SU-DHL-6 (cell line): ENCODE data around the gene OBSCN.

ENCODE experiments used
- H2AFZ ChIP-seq: fragments of 200-600 bp; sonication (generic); 2 replicates; pipeline ENCODE4 v1.6.1; 2014; ENCODE audit warnings: low read depth, mild to moderate bottlenecking, moderate library complexity, mixed read lengths, antibody characterized with exemption, low read length; ENCODE audit not compliant: severe bottlenecking
- H3F3A ChIP-seq: fragments of 200-600 bp; shearing (Covaris generic); 2 replicates; pipeline ENCODE4 v1.6.0; 2016; ENCODE audit warnings: antibody characterized with exemption, mild to moderate bottlenecking; ENCODE audit not compliant: insufficient read depth
- H3K27ac ChIP-seq: fragments of 200-600 bp; sonication (generic); 2 replicates; pipeline ENCODE4 v1.5.1; 2016; ENCODE audit warnings: low read depth, mild to moderate bottlenecking, low read length, moderate library complexity, mixed read lengths
- H3K27me3 ChIP-seq: fragments of 200-600 bp; sonication (generic), shearing (Covaris generic); 2 replicates; pipeline ENCODE4 v1.6.0; 2014; ENCODE audit warnings: mild to moderate bottlenecking, low read length
- H3K36me3 ChIP-seq: fragments of 200-600 bp; sonication (generic); 2 replicates; pipeline ENCODE4 v1.6.1; 2014; ENCODE audit warnings: mild to moderate bottlenecking, low read length, mixed read lengths
- H3K4me2 ChIP-seq: fragments of 300-600, 200-600 bp; shearing (Covaris generic), sonication (generic); 2 replicates; pipeline ENCODE4 v1.6.0; 2014; ENCODE audit warnings: low read length, low read depth, mild to moderate bottlenecking; ENCODE audit not compliant: poor library complexity, severe bottlenecking
- H3K4me3 ChIP-seq: fragments of 200-600 bp; sonication (generic); 2 replicates; pipeline ENCODE4 v1.5.1; 2014; ENCODE audit warnings: antibody characterized with exemption, low read length, mild to moderate bottlenecking, mixed read lengths; ENCODE audit not compliant: insufficient read depth, poor library complexity, severe bottlenecking
- H3K79me2 ChIP-seq: fragments of 200-600 bp; sonication (generic); 2 replicates; pipeline ENCODE4 v1.6.1; 2014; ENCODE audit warnings: mild to moderate bottlenecking, low read length, moderate library complexity; ENCODE audit not compliant: insufficient read depth
- H3K9ac ChIP-seq: fragments of 200-600 bp; sonication (generic); 2 replicates; pipeline ENCODE4 v1.7.0; 2014; ENCODE audit warnings: mild to moderate bottlenecking, low read length
- H3K9me2 ChIP-seq: fragments of 200-600 bp; sonication (generic); replicated peaks from 2 replicates; pipeline ENCODE4 v1.6.1; 2014; ENCODE audit warnings: low read length; ENCODE audit not compliant: insufficient read depth
- H3K9me3 ChIP-seq: fragments of 200-600 bp; sonication (generic); 2 replicates; pipeline ENCODE4 v1.6.1; 2014; ENCODE audit warnings: low read length, mixed read lengths; ENCODE audit not compliant: insufficient read depth
- H4K20me1 ChIP-seq: fragments of 200-600 bp; sonication (generic); 2 replicates; pipeline ENCODE4 v1.6.1; 2014; ENCODE audit warnings: low read depth, mild to moderate bottlenecking, antibody characterized with exemption, low read length, moderate library complexity, mixed read lengths
- EZH2phosphoT487 ChIP-seq: fragments of 200-600 bp; sonication (generic), shearing (Covaris generic); conservative IDR thresholded peaks from 2 replicates; pipeline ENCODE4 v1.6.1; 2018; ENCODE audit warnings: mild to moderate bottlenecking, antibody characterized with exemption, low read length, moderate library complexity, mixed read lengths
- TF ChIP-seq, protein P1 (sequence below): fragments of 200-600 bp; sonication (generic); IDR thresholded peaks from one replicate; pipeline ENCODE4 v1.5.1; 2017; ENCODE audit warnings: antibody characterized with exemption, mild to moderate bottlenecking, low read length, moderate library complexity; ENCODE audit not compliant: insufficient read depth, poor library complexity, severe bottlenecking

Gene OBSCN

DNA sequence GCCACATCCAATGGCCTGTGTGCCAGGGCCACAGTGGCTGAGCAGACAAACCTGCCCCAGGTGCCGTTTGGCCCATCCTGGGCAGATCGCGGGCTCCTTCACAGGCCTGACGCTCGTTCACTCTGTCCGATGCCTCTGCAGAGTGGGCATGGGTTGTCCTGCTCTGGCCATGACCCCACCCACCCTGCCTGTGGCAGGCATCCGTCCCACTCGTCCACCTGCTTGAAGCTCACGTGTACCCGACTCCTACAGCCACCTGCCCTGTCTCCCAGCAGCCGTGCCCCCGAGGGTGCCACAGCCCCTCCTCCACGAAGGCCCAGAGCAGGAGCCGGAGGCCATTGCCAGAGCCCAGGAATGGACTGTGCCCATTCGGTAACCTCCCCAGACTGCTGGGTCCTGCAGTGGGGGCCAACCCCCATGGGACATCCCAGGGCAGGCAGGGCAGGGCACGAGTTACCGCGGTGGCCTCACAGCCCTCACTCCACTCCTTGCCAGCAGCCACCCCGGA lies 156.9 kb downstream of the OBSCN start:
- no peaks in the 10 kb centered on the region for H3F3A ChIP-seq
- H3K4me2 ChIP-seq, result no peak overlapping the region
- H3K9me2 ChIP-seq, result no peaks in the 10 kb centered on the region
- H3K4me3 ChIP-seq, result no peak overlapping the region
- TF ChIP-seq, protein P1, sequence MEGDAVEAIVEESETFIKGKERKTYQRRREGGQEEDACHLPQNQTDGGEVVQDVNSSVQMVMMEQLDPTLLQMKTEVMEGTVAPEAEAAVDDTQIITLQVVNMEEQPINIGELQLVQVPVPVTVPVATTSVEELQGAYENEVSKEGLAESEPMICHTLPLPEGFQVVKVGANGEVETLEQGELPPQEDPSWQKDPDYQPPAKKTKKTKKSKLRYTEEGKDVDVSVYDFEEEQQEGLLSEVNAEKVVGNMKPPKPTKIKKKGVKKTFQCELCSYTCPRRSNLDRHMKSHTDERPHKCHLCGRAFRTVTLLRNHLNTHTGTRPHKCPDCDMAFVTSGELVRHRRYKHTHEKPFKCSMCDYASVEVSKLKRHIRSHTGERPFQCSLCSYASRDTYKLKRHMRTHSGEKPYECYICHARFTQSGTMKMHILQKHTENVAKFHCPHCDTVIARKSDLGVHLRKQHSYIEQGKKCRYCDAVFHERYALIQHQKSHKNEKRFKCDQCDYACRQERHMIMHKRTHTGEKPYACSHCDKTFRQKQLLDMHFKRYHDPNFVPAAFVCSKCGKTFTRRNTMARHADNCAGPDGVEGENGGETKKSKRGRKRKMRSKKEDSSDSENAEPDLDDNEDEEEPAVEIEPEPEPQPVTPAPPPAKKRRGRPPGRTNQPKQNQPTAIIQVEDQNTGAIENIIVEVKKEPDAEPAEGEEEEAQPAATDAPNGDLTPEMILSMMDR, result no peak
- TF ChIP-seq EZH2phosphoT487, result no peak
- no peaks in the 10 kb centered on the region for H3K36me3 ChIP-seq
- no peaks in the 10 kb centered on the region for H3K9me3 ChIP-seq
- no peaks in the 10 kb centered on the region for H4K20me1 ChIP-seq
- H2AFZ ChIP-seq, result no peak overlapping the region
- no peak overlapping the region for H3K27ac ChIP-seq
- H3K27me3 ChIP-seq, result no peaks in the 10 kb centered on the region
- no peak overlapping the region for H3K9ac ChIP-seq
- H3K79me2 ChIP-seq, result no peaks in the 10 kb centered on the region

DNA sequence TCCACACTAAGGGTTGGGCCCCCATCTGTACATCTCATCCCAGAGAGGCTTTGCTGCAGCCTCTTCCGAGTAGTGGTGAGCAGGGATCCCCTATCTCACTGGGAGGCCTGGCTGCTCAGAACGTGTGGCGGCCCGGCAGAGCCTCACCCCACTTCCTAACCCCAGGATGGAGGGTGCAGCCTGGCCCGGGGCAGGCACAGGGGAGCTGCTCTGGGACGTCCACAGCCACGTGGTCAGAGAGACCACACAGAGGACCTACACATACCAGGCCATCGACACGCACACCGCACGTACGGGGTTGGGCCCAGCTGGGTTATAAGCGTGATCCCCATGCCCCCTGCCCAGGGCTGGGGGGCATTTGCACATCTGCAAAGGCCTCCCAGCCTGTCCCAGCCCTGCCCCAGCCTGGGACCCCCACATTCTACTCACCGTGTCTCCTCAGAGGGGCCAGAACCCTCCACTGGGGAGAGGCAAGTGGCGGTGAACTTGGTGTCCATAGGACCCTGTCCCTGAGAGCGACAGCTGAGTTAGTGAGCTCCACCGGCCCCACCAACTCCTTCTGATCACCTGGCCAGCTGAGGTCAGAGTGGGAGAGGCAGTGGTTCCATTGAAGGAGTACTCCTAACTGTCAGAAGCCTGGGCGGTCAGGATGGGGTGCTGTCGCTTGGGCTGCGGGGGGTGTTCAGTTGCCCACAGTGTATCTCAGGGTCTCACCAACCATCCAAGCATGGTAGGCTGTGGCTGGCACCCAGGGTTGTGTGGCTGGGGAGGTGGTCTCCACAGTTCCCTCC lies 157.6 kb downstream of the OBSCN start:
- Histone ChIP-seq H3K27me3 (no peaks in the 10 kb centered on the region), H3K27ac (no peak overlapping the region), H3K36me3 (no peaks in the 10 kb centered on the region), H4K20me1 (no peaks in the 10 kb centered on the region), H3F3A (no peaks in the 10 kb centered on the region), H3K4me2 (no peak overlapping the region), H2AFZ (no peak overlapping the region), H3K79me2 (no peaks in the 10 kb centered on the region), H3K9me2 (no peaks in the 10 kb centered on the region), H3K9me3 (no peaks in the 10 kb centered on the region), H3K4me3 (no peak overlapping the region), H3K9ac (no peak overlapping the region)
- TF ChIP-seq, protein P1, result no peak
- TF ChIP-seq EZH2phosphoT487, result no peak

DNA sequence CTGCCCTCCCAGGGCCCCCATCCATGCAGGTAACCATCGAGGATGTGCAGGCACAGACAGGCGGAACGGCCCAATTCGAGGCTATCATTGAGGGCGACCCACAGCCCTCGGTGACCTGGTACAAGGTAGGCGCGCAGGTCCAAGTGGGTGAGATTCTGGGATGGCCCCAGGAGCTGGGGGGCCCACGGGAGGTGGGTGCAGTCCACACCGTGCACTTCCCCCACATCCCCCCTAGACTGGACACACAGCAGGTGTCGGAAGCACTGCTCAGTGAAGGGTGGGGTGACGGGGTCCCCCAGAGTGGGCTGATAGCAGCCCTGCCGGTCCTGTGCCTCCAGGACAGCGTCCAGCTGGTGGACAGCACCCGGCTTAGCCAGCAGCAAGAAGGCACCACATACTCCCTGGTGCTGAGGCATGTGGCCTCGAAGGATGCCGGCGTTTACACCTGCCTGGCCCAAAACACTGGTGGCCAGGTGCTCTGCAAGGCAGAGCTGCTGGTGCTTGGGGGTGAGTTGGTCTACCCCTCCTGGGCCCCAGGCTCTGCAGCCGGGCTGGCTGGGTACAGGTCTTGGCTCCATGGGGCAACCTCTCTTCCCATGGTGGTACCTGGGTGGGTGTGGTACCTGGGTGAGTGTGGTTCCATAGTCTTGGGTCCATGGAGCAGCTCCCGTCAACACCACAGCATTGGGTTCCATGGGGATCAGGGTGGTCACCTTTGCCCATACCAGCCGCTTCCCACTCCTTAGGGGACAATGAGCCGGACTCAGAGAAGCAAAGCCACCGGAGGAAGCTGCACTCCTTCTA lies 158.4 kb downstream of the OBSCN start:
- Histone ChIP-seq H3K27ac (no peak overlapping the region), H2AFZ (no peak overlapping the region), H3K4me3 (no peak overlapping the region), H3K27me3 (no peaks in the 10 kb centered on the region), H3K9me3 (no peaks in the 10 kb centered on the region), H3K79me2 (no peaks in the 10 kb centered on the region), H3K9me2 (no peaks in the 10 kb centered on the region), H3K4me2 (no peak overlapping the region), H3K9ac (no peak overlapping the region), H3K36me3 (no peaks in the 10 kb centered on the region), H4K20me1 (no peaks in the 10 kb centered on the region), H3F3A (no peaks in the 10 kb centered on the region)
- TF ChIP-seq, protein P1, result no peak
- TF ChIP-seq EZH2phosphoT487, result no peak
